GDM1 (cell line): ENCODE data around the gene PSG7.
"Not testable (repeated sequence)": the region's sequence is repeated elsewhere in the genome, so short reads cannot be mapped to it uniquely, and the experiment has no call there.

Source experiments
- DNase-seq: peaks from one replicate; lab custom pipeline; 2025; lab: John Stamatoyannopoulos, UW

PSG7 gene

GRCh38 chr19:42916931-42917330 lies 20.1 kb downstream of the PSG7 start:
- DNase-seq: not testable (repeated sequence)

- not testable (repeated sequence) for DNase-seq
These were observed 23.5 kb downstream of the PSG7 start for GRCh38 chr19:42913516-42913915.

GRCh38 chr19:42912941-42913340 lies 24.1 kb downstream of the PSG7 start:
- not testable (repeated sequence) for DNase-seq

- DNase-seq: not testable (repeated sequence)
These were observed 25.3 kb downstream of the PSG7 start for GRCh38 chr19:42911731-42912130.

DNA sequence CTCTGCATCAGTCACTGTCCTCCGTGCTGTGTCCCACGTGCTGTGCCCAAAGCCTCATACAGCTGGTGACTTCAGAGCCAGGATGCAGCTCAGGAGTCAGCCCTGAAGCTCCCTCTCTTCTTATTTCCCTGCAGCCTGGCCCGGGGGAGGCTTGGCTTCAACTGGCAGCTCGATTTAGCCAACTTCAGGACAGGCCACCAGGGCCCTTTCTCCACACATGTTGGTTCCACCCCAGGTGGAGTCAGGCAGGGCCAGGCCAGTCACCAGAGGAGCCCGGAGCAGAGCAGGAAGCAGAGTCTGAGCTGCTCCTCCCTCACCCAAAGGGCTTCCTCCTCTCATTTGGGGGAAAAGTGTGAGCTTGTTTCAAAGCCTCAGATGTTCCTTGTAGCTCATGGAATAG lies 30.8 kb downstream of the PSG7 start:
- DNase-seq: not testable (repeated sequence)

DNA sequence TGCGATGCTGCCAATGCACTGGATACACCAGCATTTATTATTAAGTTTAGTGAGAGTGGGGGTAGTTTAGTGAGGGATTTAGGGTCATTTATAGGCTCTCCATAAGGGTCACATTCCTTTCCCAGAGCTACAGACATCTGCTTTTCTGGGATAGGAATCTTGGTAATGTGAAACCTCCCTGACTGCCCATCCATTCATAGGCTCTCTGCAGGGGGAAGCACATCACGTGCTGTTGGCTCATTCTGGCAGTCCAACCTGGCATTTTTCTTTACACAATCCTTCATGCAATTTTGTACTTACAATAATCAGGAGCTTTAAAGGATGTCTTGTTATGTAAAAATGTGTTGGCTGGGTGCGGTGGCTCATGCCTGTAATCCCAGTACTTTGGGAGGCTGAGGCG lies 36.4 kb downstream of the PSG7 start:
- DNase-seq: not testable (repeated sequence)

DNA sequence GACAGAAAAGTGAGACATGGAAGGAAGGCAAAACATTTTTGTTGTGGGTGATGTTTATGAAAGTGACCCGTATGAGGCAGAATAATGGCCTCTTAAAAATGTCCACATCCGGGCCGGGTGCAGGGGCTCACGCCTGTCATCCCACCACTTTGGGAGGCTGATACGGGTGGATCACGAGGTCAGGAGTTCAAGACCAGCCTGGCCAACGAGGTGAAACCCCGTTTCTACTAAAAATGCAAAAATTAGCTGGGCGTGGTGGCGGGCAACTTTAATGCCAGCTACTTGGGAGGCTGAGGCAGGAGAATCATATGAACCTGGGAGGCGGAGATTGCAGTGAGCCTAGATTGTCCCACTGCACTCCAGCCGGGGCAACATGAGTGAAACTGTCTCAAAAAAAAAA lies 37.3 kb downstream of the PSG7 start:
- DNase-seq: not testable (repeated sequence)

DNA sequence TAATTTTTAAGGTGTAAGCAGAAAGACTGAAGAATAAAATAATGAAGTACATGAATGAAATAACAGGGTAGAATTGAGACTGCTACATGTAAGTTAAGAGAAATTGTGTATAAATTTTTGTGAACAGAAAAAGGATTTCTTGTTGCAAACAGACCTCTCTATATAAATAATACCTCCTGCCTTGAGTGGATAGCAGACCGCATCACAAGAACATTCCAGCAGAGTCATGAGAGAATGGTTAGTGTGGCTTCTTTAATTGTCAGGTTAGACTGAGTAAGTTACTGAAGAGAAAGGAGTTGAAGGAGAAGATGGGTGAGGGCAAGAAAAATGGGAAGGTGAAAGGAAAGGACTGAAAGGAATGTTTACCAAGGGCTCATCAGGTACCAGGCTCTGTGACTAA lies 37.9 kb downstream of the PSG7 start:
- not testable (repeated sequence) for DNase-seq

DNA sequence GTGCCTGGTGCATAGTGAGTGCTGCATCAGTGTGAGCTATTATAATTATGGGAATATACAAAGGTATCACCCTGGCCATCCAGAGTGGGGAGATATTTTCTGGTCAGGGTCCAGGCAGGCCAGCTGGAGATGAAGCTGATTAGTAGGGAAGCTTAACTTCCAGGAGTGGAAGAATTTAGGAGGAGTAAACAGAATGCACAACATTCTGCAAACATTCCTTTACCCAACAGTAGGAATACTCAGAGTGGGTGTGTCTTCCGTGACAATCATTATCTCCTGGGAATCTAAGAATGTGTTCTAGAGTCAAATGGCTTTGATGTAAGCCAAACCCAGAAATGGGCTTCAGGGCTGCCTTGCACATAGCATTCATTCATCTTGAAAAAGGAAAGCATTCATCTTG lies 38.4 kb downstream of the PSG7 start:
- not testable (repeated sequence) for DNase-seq

DNA sequence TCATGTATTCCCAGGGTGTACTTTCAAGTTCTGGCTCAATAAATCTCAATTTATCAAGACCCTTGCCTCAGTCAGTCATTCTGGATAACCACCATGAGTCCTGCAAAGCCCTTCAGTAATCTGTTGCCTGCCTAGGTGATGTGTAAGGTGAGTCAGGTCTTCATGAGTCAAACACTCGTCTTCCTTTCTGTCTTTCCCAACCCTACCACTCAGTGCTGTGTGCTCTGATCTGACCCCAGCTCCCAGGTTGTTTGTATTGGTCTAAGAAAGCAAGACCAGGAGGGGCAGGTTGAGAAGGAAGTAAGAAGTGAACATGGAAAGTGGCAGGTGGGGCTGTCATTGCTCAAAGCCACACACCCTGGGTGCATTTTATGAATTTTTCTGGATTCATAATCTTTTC lies 39.3 kb downstream of the PSG7 start:
- not testable (repeated sequence) for DNase-seq

DNA sequence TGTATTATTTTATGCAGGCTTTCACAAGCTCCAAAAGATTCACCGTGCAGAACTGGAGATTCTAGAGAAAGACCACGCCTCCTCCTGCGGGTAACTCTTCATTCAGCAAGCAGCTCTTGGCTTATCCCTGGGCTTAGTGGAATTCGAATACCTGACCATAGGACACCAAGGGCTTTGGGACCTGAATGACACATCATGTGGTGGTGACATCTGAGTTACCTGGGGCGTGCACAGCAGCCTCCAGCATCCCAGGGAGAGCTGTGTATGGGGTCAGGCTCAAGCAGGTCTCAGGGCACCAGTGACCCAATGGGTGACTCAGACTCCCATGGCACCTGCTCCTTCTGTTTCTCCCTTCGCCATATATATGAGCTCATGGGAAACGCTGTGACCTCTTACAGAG lies 46.6 kb downstream of the PSG7 start:
- DNase-seq: not testable (repeated sequence)

DNA sequence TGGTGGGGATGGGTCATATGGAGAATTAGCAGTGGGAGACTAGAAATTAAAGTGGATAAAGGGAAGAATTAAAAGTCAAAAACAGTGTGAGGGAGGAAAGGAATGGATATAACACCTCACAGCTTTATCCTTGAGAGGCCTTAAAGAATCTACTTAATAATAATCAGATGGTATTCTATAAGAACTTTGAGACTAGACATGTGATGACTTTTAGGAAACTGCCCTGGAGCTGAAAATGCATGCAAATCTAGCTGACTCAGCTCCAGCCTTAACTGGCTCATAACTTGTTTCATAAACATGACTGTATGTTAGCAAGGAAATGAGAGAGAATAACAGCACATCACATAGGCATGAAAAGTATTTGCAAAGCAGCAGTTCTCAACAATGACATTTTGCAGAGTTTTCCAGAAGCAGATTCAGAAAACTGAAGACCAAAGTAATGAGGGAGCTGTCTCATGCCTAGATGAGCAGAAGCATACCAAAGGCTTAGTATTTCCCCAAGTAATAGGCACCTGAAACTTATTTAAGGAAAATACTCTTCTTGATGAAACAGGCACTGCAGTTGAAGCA lies 49.0 kb downstream of the PSG7 start:
- not testable (repeated sequence) for DNase-seq

- DNase-seq: not testable (repeated sequence)
These were observed 54.3 kb downstream of the PSG7 start for GRCh38 chr19:42882730-42883129.

- DNase-seq: not testable (repeated sequence)
These were observed 55.0 kb downstream of the PSG7 start for GRCh38 chr19:42882010-42882409.

DNA sequence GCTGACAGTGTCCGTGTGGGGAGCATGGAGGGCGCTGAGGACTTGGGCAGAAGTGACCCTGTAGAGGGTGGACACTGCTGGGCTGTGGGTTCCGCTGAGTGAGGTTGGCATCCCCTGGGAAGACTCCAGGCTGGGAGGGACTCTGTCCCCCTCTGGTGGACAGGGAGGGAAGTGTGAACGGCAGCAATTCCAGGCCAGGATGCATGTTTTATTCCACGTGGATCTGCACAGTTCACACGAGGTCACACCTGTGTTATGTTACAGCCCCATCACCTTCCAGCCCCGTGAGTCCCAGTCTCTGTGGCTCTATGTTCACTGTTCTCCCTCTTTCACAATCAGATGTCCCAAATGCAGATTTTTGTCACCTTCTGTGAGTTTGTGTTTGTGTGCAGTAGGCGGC lies 55.7 kb downstream of the PSG7 start:
- DNase-seq: not testable (repeated sequence)

- not testable (repeated sequence) for DNase-seq
These were observed 56.4 kb downstream of the PSG7 start for GRCh38 chr19:42880621-42881020.

- no peak for DNase-seq
These were observed 57.4 kb downstream of the PSG7 start, which contains the start of gene PSG1 for GRCh38 chr19:42879613-42880012. TSS of gene PSG1 (minus strand) at chr19:42879713. CDS start at chr19:42879581, 132 bp downstream.

GRCh38 chr19:42876596-42876995 lies 60.4 kb downstream of the PSG7 start:
- DNase-seq: not testable (repeated sequence)

- not testable (repeated sequence) for DNase-seq
These were observed 61.1 kb downstream of the PSG7 start for GRCh38 chr19:42875881-42876280.

GRCh38 chr19:42874901-42875813 lies 61.9 kb downstream of the PSG7 start:
- DNase-seq: not testable (repeated sequence)

- not testable (repeated sequence) for DNase-seq
These were observed 62.9 kb downstream of the PSG7 start for GRCh38 chr19:42874136-42874535.
